NCI-H128 (cell line): Measurements from ENCODE around the gene AK9.

Experiments
- DNase-seq: peaks from one replicate; lab custom pipeline; 2025; ENCODE audit not compliant: unreplicated experiment; lab: John Stamatoyannopoulos, UW

AK9 gene

DNA sequence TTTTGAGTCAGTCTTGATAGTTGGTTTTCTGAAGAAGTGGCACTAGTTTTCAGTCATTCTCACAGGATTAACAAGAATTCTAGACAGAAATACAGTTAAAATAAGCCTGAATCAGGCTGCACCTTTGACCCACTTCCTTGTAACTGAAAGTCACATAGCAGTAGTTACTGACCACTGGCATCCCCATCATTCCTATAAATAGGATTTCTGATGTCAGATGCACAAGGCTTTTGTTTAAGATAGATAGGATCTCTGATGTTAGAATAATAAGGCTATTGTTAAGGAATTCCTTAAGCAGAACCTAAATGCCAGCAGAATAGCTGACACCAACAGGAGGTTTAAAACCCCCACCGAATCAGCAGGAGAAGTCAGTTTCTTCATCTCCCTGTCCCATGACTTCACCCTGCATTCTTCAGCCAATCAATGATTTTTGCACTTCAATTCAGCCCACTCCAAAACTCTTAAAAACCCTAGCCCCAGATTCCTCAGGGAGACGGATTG is 177.4 kb downstream of the AK9 start:
- no peak for DNase-seq

DNA sequence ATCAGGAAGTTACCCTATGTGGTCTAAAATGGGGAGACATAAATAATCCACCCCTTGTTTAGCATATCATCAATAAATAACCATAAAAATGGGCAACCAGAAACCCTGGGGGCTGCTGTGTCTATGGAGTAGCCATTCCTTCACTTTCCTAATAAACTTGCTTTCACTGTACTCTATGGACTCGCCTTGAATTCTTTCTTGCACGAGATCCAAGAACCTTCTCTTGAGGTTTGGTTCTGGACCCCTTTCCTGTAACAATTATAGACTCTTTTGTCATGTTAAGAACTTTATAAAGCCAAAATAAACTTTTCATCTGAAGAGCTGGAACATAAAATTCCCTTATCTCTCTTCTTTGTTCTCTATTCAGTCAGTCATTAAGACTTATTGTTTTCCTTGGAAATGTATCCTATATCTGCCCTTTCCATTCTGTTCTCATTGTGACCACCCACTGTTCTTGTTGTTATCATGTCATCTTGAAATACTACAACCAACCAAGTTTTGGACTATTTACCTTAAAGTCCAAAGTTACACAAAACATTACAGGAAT is 178.7 kb downstream of the AK9 start:
- DNase-seq: no peak

DNA sequence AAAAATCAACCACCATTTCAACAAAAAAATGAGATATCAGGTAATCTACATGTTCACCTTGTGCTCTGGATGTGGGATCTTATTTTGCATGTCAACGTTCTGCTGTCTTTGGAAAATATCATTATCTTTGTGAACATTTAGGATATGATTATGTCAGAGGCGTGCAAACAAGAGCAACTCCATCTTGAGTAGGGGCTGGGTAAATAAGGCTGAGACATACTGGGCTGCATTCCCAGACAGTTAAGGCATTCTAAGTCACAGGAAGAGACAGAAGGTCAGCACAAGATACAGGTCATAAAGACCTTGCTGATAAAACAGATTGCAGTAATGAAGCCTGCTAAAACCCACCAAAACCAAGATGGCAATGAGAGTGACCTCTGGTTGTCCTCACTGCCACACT is 179.2 kb downstream of the AK9 start:
- no peak for DNase-seq

DNA sequence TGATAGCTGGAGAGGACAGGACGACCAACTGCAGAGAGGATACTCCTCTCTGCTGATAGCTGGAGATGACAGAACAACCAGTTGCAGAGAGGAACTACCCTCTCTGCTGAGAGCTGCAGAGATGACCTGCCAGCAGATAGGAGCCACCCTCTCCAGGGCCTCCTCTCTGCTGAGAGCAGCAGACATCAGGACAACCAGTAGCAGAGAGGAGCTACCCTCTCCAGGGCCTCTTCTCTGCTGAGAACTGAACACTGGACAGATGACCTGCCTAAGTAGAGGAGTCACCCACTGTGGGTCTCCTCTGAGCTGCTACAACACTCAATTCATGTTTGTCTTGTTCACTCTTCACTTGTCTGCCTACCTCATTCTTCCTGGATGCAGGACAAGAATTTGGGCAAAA is 180.6 kb downstream of the AK9 start:
- no peak for DNase-seq

DNA sequence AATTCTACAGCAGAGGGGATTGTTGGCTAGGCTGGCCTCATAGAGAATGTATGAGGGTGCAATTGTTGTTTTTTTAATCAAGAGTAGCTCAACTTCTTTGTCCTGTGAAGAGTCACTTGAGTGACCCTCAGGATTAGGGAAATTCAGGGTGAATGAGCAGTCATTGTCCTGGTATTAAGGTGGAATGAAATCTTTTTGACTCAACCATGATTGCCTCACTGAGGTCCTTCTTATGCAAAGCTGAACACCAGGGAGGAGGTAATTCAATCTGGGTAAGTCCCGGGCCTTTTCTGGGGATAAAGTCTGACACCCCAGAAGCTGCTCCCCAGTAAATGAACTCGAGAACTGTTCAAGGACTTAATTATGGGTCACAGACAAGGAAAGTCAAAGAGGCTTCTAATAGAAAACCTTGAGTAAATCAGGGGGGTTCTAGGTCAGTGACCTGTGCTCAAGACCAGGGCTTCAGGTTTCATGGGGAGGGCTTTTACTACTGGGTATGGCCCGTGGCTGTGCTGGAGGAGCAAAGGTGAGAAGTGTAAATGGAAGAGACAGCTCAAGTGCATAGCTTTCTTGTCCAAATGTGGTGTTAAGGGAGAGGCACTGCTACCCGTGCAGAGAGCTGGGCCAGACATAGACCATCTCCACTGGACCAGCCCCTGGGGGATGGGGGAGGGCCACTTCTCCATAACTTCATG is 182.7 kb downstream of the AK9 start:
- DNase-seq: no peak

DNA sequence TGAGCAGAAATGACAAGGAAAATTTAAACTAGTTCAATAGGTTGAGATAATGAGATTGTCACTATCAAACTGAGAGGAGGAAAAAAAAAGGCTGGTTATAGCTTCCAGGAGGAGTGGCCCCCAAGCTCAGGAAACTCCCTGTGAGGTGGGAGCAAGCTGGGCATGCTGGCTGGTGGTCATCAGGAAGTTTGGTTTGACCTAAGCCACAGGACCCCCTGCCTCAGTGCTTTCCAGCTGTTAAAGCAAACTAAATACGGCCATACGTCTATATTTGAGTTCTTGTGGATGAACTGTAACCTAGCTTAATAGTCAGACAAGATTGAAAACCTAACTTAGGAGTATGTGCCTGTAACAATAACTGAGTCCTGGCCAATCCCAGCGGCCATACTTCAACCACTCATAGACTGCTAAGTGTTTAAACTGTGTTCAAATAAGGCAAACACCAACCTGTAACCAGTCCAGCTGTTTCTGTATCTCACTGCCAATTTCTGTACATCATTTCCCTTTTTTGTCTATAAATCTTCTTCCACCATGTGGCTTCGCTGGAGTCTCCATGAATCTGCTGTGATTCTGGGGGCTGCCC is 183.4 kb downstream of the AK9 start:
- no peak for DNase-seq

DNA sequence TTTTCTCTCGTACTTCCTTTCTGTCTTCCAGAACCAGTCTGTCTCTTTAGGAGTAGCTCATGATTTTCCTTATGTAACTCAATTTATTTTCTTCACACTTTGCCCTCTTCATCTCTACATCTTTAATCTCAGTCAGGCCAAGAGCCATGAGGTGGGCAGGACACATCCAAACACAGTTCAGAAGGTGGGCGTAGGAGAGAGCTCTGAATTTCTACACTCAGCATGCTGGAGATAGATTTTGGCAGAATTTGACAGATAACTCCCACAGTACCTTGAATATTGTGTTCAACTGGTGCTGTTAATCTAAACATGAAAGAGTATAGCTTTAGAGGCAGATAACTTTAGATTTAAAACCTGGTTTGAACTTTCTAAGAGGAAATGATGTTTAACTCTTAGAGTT is 184.2 kb downstream of the AK9 start:
- DNase-seq: no peak

DNA sequence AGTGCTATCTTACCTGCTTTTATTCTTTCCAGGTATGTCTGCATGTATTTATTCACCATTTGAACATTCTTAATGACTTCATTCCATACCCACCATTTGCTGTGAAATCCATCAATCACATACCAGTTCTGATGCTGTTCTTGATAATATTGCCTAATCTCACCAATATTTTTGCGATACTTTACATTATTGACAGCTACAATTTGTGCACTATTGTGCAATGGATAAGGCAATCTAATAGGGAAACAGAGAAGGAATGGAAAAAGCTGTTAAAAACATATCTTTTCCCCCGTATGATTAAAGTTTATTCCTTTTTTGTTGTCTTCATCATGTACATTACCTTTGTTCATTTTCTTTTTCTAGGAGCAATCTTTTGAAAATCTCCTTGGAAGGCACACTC is 184.7 kb downstream of the AK9 start:
- no peak for DNase-seq

DNA sequence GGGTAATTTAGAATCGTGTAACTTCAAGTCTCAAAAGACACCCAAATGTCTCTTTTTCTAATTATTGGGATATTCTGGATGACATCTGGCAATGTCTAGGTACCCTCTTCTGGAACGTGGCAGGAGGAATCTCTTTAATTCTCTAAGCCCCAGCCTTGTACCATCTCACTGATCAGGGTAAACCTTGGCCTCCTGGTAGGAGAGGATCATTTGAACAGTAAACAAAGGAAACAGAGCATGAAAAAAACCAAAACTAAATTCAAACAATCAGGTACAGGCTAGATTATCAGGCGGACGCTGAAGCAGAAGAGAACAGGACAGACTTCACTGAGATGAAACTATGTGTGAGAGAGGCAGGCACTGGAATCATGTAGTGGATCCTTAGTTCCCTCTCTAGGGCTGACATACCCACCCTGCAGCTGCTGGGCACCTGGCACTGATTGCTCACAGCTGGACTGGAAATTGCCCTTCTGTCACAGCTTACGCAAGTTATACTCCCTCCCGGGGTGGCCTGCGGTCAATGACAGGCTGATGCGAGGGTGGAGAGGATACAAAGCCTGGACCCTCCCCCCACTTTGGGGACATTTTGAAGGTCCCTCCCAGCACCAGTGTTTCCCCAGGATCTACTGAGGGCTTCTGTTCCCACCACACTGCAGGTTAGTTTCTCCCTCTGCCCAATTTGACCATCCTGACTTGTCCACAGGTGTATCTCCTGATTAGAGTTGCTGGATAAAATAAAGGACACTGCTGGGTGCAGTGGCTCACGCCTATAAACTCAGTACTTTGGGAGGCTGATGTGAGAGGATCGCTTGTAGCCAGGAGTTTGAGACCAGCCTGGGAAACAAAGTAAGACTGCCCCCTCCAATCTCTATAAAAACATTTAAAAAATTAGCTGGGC is 187.4 kb downstream of the AK9 start:
- no peak for DNase-seq

DNA sequence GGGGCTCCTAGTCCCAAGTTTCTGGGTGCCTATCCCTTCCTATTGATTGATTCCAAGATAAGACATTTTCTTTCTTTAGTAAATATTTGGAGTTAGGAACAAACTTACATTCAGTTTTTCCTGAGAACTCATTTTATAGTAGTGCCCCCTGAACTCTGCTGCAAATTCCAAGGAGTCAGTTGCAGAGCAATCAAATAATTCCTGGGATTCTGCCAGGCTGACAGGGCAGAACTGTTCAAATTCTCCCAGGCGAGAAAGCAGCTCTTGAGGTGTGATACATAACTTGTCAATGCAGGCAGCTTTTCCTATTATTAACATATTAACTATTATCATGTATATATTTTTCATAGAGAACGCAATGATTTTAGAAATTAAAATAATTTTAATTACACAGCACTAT is 192.1 kb downstream of the AK9 start:
- DNase-seq: no peak

DNA sequence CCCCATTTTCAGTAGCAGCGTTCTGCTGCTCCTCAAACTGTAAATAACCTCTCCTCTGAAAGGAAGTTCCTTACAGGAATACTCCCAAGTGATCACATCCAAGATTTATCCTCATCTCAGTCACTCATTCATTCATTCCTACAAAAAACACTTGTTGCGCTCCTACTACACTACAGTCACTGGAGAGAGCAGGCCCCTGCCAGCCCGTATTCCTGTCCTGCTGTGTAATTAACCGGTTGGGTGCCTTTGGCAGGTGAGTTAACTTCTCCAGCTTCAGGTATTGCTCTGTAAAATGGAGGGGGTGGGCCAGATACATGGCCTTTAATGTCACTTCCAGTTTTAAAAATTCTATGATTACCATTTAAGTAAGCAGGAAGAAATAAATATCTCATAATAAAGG is 192.9 kb downstream of the AK9 start:
- DNase-seq: no peak

DNA sequence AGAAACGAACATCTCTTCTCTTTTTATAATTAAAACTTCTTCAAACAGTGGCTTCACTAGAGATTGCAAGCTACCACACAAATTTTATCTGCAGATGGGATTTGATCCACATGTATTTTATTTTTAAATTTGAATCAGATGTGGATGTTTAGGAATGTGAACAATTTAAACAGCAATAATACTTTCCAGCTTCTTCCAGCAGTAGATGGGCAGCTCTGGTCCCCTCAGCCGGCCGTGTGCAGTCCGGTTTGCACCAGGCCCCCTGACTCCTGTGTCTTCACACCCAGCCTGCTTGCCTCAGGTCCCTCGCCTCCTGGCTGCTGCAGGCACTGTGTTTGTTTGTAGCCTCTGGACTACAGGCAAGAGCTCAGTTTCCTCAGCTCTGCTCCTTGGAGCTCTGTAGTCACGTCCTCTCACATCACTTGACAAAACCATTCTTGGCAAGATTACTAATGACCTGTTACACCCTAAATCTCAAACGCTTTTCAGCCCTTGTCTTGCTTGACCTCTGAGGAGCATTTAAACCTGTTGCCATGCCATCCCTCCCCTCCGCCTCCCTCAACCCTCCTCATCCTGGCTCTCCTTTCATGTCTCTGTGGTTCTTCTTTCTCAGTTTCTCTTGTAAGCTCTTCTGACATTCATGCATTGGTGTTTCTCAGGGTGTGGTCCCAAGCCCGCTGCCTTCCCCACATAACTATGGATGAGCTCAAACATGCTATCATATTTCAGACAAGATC is 194.8 kb downstream of the AK9 start:
- DNase-seq: no peak

DNA sequence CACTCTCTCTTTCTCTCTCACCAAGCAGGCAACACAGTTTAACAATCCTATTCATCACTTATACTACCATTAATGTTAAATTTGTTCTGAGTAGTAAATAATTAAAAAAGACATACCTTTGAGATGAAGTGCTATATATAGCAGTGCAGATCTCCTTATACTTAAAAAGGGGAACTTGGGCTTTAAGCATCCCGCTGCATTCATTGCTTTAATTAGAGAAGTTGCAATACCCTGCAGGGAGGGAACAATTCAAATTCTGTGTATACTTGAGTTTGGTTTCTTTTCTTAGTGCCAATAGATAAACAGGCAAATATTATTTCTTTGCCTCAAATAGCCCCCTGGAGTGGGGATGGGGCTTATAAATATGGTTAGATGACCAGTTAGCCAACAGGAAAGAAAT is 197.1 kb downstream of the AK9 start:
- no peak for DNase-seq

DNA sequence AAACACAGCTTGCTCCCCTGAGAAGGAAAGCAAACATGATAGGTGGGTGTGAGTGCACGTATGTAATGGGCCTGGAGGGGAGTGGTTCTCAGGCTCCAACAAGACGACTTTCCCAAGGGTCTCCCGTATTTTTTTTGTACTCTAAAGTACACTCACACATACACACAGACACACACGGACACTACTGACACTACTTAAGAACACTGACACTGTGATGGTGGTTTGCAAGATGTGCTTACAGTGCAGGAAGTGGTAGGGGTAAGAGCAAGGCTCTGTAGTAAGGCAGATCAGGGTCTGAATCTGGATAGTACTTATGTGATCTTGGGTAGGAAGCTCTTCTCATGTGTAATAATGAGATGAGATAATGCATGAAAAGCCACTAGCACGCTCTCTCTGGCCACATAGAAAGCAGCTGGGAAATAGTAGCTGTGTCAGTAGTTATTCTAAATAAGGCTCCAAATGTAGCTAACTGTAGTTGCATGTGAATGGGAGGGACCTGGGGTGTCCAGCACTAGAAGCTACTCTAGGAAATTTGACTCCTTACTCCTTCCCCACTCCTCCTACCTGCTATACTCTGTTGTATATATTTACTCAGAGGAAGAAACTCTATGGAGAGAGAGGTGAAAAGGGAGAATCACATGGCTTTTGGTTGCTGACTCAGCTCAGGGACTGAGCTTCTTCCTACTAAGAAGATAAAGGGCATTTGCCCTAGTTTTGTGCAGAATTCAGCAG is 199.6 kb downstream of the AK9 start:
- DNase-seq: no peak

DNA sequence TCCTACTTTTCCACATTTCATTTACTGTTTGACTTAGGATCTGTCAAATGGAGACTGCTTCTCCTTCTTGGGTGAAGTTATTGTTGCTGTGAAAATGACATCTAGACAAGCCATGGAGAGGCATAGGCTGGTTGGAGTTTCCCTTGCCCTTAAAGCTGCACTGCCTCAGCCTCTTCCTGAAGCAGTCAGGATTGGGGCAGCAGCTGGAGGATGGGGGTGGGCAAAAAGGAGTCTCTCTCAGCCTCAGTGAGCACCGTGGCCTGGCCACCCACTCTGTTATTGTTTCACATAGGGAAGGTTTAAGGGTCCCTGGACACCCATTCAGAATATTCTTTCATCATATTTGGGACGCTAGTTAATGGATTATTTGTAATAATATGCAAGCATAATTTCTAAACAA is 200.3 kb downstream of the AK9 start:
- no peak for DNase-seq

DNA sequence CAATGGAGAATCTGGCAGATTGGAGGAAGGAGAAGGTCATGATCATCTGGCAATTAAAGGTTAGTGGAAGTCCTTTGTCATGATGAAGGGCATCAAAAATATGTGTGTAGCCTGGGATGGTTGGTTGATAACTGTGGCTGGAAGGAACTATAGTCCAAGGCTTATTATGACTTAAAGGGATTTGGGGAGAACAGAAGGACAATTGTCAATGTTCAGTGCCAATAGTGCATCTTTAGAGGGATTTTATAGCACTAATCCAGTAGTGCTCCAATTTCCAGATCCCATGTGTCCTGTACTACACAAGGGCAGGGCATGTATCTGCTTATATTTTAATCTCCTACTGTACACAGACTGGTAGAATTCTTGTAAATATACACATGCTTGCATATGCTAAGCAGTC is 203.0 kb downstream of the AK9 start:
- DNase-seq: no peak

DNA sequence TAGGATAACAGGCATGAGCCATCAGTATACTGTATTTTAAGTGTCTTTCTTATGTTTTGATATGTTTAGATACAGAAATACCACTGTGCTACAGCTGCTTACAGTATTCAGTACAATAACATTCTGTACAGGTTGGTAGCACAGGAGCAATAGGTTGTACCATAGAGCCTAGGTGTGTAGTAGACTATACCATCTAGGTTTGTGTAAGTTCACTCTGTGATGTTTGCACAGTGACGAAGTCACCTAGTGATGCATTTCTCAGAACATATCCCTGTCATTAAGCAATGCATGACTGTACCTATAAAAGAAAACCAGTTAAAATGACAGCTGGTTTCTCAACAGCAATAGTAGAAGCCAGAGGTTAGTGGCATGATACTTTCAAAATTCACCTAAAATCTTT is 204.9 kb downstream of the AK9 start:
- no peak for DNase-seq

DNA sequence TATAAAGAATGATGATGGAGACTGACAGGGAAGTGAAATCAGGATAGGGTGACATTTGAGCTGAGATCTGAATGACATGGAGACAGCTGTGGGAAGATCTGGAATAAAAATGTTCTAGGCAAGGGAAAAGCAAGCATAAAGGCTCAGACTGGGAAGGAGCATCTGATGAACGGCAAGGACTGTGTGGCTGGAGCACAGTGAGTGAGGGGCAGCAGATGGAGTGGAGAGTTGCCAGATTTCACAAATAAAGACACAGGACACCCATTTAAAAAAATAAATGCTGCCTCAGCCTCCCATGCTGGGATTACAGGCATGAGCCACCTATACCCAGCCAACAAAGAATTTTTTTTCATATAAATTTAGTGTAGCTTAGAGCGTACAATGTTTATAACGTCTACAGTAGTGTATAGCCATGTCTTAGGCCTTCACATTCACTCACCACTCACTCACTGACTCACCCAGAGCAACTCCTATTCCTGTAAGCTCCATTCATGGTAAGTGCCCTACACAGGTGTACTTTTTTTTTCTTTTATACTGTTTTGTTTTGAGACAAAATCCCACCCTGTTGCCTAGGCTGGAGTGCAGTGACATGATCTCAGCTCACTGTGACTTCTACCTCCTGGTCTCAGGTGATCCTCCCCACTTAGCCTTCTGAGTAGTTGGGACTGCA is 205.6 kb downstream of the AK9 start:
- DNase-seq: no peak

DNA sequence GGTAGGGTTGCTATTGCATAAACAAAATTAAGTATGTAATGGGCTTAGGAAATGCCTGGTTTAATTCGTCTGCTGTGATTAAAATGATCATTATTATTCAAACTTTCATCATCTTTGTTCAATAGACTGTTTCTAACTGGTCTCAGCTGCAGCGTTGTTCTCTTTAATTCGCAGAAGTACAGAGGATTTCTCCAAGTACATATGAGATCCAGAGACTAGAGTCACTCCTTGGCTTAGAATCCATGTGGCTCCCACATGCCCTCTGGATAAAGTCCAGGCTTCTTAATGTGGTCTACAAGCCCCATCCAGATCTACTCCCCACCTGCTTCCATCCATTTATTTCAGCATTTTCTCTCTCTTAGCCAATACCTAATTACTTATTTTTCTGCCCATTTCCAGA is 206.9 kb downstream of the AK9 start:
- no peak for DNase-seq

DNA sequence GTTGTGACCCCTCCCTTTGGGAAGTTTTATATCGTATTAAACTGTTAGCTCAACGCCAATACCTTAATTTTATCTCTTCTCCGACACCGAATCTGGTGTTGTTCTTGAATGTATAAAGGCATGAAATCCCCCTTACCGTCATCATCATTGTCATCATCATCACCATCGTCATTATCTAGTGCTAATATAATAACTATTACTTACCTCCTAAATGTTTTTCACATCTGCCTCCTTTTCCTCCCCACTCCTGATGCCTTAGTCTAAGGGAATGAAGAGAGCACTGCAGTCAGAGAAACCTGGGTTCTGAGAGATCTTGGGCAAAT is 207.3 kb downstream of the AK9 start:
- DNase-seq: no peak
